Measurements from ENCODE around the gene SUPT4H1. TPM values are rescaled to one million over a fixed set of nuclear protein-coding genes. Genes with fewer than 3 reads are reported as not detected.
A peak's percentile ranks its signal among the peaks of the same experiment; 100 is the strongest.

The SUPT4H1 gene
- total RNA-seq, 1 experiment from 2014 or later: 109 TPM

GRCh38 chr17:58304750-58305486 is 47.1 kb downstream of the SUPT4H1 start:
- no peak overlapping the region for H2BK15ac ChIP-seq (ENCODE audit: low read depth, low read length)
- H3K27me3 ChIP-seq (ENCODE audit: insufficient read depth, low read length): no peaks in the 10 kb centered on the region
- TF ChIP-seq CTCF (conservative IDR thresholded peaks at IDR 0.05): no peak
- DNase-seq: no peak
- H2BK12ac ChIP-seq (ENCODE audit: insufficient read length, low read depth, low read length): peak overlapping the region; percentile 94
- no peaks in the 10 kb centered on the region for H4K20me1 ChIP-seq (ENCODE audit: control insufficient read depth, insufficient read depth, insufficient read length)
- H2BK120ac ChIP-seq (ENCODE audit: low read depth, low read length, poor library complexity, severe bottlenecking): no peak overlapping the region
- H4K91ac ChIP-seq (ENCODE audit: insufficient read length, low read depth, low read length): peak overlapping the region; percentile 60
- no peak overlapping the region for H2BK5ac ChIP-seq (ENCODE audit: insufficient read length, low read length)
- peak overlapping the region; percentile 91 for H3K18ac ChIP-seq (ENCODE audit: insufficient read length, low read depth, low read length)
- H3K27ac ChIP-seq (ENCODE audit: insufficient read length, low read depth, low read length): no peak overlapping the region
- H3K27me3 Mint-ChIP-seq (ENCODE audit: low read depth): peaks cover 7% of the 10 kb centered on the region
- H4K5ac ChIP-seq (ENCODE audit: insufficient read length, low read depth, low read length): no peak overlapping the region
- no peak overlapping the region for H3T11ph ChIP-seq (ENCODE audit: low read length)
- H3K36me3 Mint-ChIP-seq (ENCODE audit: insufficient read depth in 1 of 3, low read depth in 3 of 3): no peaks in the 10 kb centered on the region
- H4K8ac ChIP-seq (replicated peaks; ENCODE audit: insufficient read length, low read depth, low read length): no peak overlapping the region
- no peak overlapping the region for H2AK5ac ChIP-seq (ENCODE audit: insufficient read length, low read length)
- H3K9me3 ChIP-seq (ENCODE audit: control insufficient read depth, low read depth, low read length): no peaks in the 10 kb centered on the region
- no peak overlapping the region for H2BK20ac ChIP-seq (ENCODE audit: low read depth, low read length, poor library complexity, severe bottlenecking)
- no peaks in the 10 kb centered on the region for H3K9me3 Mint-ChIP-seq
- no peak overlapping the region for H3K23ac ChIP-seq (ENCODE audit: insufficient read length, low read depth, low read length)
- H3K23me2 ChIP-seq (ENCODE audit: insufficient read length, low read depth, low read length, poor library complexity, severe bottlenecking): no peaks in the 10 kb centered on the region
- no peaks in the 10 kb centered on the region for H3K4me1 ChIP-seq (ENCODE audit: insufficient read depth, low read length)
- no peak overlapping the region for H2AFZ ChIP-seq (ENCODE audit: low read length)
- H3K14ac ChIP-seq (ENCODE audit: insufficient read depth, low read length): peak overlapping the region; percentile 68
- H3K4me1 Mint-ChIP-seq: peaks cover 5 to 36% of the 10 kb centered on the region in 2 experiments
- H3K4me2 ChIP-seq (ENCODE audit: insufficient read depth, insufficient read length, low read length): no peak overlapping the region
- no CpG with 5 or more reads among the region's 14 CpGs for WGBS (ENCODE audit: extremely low coverage, insufficient read length, low lambda C conversion rate)
- no peak overlapping the region for H3K4me3 Mint-ChIP-seq
- no peak overlapping the region for H3K27ac Mint-ChIP-seq
- H3K9ac ChIP-seq (ENCODE audit: extremely low read depth, insufficient read length, low read length): no peak overlapping the region
- no peaks in the 10 kb centered on the region for H3K79me1 ChIP-seq (ENCODE audit: insufficient read depth, low read depth, low read length, poor library complexity, severe bottlenecking)
- no peak overlapping the region for H3K56ac ChIP-seq (ENCODE audit: insufficient read length, low read depth, low read length)
- no peaks in the 10 kb centered on the region for H3K79me2 ChIP-seq (ENCODE audit: insufficient read depth, low read length)
- H3K4ac ChIP-seq (ENCODE audit: low read depth, low read length): no peak overlapping the region

All from H9 (cell line).